Ammon's horn (tissue), 1 donor: Measurements from ENCODE around the gene ACBD3.
A peak's percentile ranks its signal among the peaks of the same experiment; 100 is the strongest.

Source experiments
- DNase-seq: peaks from one replicate; pipeline ENCODE4 v3.0.0-alpha.2; 2016; ENCODE audit warnings: low spot score

ACBD3 gene

DNA sequence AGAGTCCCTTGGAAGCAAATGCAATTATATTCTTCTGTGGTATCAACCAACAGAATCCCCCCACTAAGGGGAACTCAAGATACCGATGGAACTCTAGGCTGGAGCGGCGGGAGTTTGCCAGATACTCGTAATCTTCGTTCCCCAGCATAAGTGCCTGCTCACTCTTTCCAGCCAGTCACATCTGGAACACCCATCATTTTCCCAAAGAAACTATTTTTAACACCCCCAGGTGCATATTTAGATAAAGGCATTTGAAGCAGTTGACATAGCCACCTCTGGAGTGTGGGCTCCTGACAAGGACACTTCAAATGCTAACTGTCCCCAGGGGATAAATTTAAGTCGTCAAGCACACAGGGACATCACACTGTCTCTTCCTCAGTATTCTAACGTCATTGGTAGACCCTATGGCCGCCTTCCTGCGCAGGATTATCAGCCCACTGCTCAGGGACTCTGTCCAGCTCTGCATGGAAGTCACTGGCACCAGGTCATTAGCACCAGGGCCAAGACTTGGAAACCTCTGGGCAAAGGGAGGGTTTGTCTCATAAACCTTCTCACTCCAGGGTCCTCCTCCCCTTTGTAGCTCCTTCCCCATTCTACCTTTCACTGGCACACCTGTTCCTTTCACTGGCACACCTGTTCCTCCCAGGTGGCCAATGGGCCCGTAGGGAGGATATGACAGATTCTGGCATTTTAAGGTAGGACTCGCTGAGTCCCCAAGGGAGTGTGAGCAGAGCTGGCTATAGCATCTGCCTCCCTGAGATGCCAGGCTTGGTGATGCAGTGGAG, 75.3 kb downstream of the ACBD3 start:
- no peak for DNase-seq

GRCh38 chr1:226110249-226111097, 76.1 kb downstream of the ACBD3 start:
- DNase-seq: peak; percentile 59

GRCh38 chr1:226109829-226110248, 76.7 kb downstream of the ACBD3 start:
- peak; percentile 95 for DNase-seq

GRCh38 chr1:226108935-226109828, 77.4 kb downstream of the ACBD3 start:
- no peak for DNase-seq

- no peak for DNase-seq
Observed at GRCh38 chr1:226107471-226108460, 78.8 kb downstream of the ACBD3 start.

DNA sequence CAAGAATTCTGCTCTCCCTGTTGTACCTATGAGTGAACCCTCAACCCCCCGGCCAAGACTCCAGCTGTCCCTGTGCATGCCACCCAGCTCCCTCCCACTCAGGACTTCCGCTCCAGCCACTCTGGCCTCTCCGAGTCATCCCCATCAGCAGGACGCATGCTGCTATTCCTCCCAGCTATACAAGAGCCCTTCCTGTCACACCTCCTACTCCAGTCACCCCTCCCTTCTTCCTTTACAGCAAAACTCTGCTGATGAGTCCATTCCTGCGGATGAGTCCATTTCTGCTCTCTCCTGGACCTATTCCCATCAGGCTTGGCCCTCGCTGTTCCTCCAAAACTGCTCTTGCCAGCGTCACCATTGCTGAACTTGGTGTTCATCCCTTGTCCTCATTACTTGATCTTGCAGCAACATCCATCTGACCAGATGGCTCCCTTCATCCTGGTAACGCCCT, 81.8 kb downstream of the ACBD3 start:
- DNase-seq: no peak

DNA sequence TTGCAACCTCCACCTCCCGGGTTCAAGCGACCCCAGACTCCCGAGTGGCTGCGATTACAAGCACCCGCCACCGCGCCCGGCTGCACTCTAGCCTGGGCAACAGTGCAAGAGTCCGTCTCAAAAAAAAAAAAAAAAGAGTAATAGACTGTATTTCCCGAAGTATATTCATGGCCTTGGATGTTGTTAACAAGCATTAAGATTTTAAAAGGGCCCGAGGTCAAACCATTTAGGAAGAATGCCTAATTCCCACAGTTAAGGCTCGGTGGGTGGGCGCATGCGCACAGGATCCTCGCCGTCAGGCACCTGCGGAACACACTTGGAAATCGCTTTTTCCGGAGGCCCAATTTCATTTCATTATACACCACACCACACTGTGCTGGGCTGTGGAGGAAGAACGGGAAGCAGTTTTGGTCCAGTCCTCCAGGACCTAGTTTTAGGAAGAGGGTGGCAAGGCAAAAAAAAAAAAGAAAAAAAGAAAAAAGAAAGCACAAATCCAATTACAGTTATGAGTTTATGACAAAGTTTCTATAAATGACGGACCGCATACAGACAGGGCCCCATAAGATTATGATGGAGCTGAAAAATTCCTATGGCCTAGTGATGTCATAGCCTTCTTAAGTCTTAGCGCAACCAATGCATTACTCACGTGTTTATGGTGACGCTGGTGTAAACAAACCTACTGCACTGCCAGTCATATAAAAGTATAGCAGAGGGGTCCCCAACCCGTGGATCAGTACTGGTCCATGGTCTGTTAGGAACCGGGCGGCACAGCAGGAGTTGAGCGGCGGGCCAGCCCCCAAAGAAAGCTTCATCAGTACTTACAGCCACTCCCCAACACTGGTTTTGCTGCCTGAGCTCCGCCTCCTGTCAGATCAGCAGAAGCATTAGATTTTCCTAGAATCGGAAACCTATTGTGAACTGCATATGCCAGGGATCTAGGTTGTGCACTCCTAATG, 85.8 kb downstream of the ACBD3 start:
- peak; percentile 40 for DNase-seq

DNA sequence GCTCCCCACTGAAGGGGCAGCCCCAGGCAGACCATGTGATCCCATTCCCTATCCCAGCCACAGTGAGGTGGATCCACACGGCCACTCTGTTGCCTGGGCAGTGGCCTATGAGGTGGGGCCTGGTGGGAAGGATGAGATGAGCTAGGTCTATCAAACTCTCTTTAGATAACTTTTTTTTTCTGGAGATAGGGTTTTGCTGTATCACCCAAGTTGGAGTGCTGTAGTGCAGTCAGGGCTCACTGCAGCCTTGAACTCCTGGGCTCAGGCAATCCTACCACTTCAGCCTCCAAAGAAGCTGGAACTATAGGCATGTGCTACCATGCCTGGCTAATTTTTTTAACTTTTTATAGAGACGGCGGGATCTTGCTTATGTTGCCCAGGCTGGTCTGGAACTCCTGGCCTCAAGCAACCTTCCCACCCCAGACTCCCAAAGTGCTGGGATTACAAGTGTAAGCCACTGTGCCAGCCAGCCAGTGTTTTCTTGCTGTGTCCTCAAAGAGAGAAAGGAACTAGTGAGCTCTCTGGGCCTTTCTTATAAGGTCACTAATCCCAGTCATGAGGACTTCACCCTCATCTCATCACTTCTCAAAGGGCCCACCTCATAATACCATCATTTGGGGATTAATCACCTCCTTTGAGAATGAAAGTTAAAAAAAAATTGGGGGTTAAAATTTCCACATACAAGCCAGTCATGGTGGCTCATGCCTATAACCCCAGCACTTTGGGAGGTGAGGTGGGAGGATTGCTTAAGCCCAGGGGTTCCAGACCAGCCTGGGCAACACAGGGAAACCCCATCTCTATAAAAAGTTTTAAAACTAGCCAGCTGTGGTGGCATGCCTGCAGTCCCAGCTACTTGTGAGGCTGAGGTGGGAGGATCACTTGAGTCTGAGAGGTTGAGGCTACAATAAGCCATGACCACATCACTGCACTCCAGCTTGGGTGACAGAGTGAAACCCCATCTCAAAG, 87.4 kb downstream of the ACBD3 start:
- no peak for DNase-seq

- no peak for DNase-seq
Observed at GRCh38 chr1:226097866-226098625, 88.5 kb downstream of the ACBD3 start.

DNA sequence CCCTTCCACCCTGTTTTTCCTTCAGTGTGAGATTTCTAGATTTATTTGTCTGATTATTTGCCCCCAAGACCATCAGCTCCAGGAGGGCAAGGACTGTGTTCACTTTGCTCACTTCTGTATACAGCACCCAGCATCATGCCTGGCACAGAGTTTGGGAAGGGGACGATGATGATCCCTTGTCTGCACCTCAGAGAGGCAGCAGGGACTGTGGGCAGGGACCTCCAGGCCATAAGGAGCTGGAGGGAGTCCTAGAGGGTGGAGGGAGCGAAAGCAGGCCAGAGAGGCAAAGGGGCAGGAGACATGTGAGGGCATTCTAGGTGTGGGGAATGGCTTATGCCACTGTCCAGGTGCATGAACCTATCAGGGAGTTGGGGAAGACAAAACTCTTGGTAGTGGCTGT, 91.3 kb downstream of the ACBD3 start:
- no peak for DNase-seq
